GM12878 (cell line): ENCODE measurements around the gene SYT12.

Source experiments
- CEBPB ChIP-seq, 2 experiments: fragments of 150-350 bp in 1 of 2; IDR thresholded peaks; 2 replicates each; pipeline ENCODE4 v1.6.1; 2012 to 2014; ENCODE audit warnings: low read depth in 2 of 2, low read length in 2 of 2, borderline replicate concordance in 1 of 2, inconsistent platforms in 1 of 2
- EZH2 ChIP-seq: IDR thresholded peaks from 2 replicates; pipeline ENCODE4 v1.6.1; 2012; ENCODE audit warnings: low read depth, mild to moderate bottlenecking, control low read depth, inconsistent platforms, low read length, borderline replicate concordance; ENCODE audit not compliant: control insufficient read depth
- POLR2A ChIP-seq: IDR thresholded peaks from 2 replicates; pipeline ENCODE4 v1.6.1; 2011; ENCODE audit warnings: low read depth, mild to moderate bottlenecking, low read length
- TF ChIP-seq, protein P1 (sequence below), 3 experiments: IDR thresholded peaks in 2 of 3; conservative IDR thresholded peaks in 1 of 3; 2 replicates each; pipeline ENCODE4 v1.5.1; 2011; ENCODE audit warnings: low read depth in 3 of 3, low read length in 3 of 3, mild to moderate bottlenecking in 3 of 3, control low read depth in 2 of 3, moderate library complexity in 2 of 3, inconsistent platforms in 1 of 3, mixed read lengths in 1 of 3; ENCODE audit not compliant: control insufficient read depth in 2 of 3, insufficient read depth in 1 of 3; ENCODE audit errors: extremely low read depth in 1 of 3

DNA sequence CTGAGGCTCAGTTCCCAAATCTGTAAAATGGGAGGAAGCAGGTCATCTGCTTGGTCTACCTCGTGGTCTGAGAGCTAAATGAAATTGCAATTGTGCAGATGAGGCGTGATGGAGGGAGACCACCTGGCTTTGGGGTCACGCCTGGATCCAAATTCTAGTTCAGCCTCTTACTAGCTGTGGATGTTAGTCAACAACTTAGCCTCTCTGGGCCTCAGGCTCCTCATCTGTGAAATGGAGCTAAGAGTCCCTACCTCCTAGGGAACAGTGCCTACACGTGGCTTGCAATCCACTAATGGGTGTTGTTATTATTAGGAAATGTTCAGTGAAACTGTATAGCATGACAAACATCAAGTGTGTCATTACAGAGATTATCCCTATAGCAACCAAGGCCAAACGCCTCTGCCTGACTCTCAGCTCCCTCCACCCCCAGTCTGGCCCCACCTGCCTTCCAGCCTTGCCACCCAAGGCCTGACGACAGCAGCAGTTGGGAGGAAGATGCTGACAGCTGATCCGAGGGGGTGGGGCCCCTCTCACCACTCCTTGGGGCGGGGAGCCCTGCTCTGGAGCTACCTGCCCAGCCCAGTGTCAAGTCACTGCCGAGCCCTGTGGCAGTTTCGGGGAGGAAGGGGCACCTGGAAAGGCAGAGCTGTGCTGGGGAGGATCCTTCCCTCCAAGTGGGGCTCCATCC, 32.0 kb downstream of the SYT12 start:
- no peak for TF ChIP-seq POLR2A
- TF ChIP-seq EZH2: no peak
- no peak for TF ChIP-seq CEBPB (IDR thresholded peaks at IDR 0.05; ENCODE audit: borderline replicate concordance in 1 of 2, low read depth in 2 of 2, low read length in 2 of 2)
- TF ChIP-seq, protein P1, sequence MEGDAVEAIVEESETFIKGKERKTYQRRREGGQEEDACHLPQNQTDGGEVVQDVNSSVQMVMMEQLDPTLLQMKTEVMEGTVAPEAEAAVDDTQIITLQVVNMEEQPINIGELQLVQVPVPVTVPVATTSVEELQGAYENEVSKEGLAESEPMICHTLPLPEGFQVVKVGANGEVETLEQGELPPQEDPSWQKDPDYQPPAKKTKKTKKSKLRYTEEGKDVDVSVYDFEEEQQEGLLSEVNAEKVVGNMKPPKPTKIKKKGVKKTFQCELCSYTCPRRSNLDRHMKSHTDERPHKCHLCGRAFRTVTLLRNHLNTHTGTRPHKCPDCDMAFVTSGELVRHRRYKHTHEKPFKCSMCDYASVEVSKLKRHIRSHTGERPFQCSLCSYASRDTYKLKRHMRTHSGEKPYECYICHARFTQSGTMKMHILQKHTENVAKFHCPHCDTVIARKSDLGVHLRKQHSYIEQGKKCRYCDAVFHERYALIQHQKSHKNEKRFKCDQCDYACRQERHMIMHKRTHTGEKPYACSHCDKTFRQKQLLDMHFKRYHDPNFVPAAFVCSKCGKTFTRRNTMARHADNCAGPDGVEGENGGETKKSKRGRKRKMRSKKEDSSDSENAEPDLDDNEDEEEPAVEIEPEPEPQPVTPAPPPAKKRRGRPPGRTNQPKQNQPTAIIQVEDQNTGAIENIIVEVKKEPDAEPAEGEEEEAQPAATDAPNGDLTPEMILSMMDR (IDR thresholded peaks at IDR 0.05 in 2 of 3, conservative IDR thresholded peaks at IDR 0.05 in 1 of 3; ENCODE audit: control insufficient read depth in 2 of 3, extremely low read depth in 1 of 3, insufficient read depth in 1 of 3, low read depth in 3 of 3, low read length in 3 of 3): no peak
